Activated effector memory CD4-positive, alpha-beta T cell treated with Interleukin-2 at 50 U/mL for 16 hours (primary cell): ENCODE data around the gene SEMG1.

Experiments
- DNase-seq: peaks from one replicate; pipeline ENCODE4 v3.0.0-alpha.2; 2020

The SEMG1 gene, protein sequence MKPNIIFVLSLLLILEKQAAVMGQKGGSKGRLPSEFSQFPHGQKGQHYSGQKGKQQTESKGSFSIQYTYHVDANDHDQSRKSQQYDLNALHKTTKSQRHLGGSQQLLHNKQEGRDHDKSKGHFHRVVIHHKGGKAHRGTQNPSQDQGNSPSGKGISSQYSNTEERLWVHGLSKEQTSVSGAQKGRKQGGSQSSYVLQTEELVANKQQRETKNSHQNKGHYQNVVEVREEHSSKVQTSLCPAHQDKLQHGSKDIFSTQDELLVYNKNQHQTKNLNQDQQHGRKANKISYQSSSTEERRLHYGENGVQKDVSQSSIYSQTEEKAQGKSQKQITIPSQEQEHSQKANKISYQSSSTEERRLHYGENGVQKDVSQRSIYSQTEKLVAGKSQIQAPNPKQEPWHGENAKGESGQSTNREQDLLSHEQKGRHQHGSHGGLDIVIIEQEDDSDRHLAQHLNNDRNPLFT

DNA sequence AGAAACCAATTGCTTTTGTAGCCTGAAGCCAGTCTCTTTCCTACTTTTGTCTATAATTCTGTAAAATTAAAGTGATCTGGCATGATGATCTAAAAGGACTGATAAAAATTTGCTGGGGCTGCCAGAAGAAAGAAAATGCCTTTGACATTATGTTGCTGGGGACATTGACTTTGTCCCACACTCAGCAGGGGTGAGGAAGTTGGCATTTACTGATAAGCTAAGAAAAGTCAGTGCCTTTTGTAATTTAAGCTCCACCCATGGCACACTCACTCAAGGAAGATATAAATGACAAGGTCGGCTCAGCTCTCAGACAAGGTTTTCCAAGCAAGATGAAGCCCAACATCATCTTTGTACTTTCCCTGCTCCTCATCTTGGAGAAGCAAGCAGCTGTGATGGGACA lies at the start of gene SEMG1:
Gene SEMG1 (plus strand): TSS at position 309 of the 400 bp plus-strand sequence. CDS start 21 bp downstream, at position 330.
- DNase-seq: no peak

DNA sequence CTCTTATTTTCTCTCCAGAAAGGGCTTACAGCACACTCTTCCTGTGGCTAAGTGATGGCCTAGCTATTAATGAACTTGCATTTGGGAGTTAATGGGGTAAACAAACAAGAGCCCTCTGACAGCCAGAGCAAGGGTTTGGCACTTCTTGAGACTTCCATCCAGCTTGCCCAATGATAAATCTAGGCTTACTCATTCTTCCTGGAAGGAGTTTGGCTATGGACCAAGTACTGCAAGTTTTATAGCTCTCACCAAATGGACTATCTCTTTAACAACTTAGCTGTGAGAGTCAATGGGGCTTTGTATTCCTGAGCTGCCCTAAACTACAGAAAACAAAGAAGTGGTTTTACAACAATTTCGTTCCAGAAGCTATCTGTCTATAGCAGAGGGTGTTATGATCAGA lies 48.9 kb upstream of the SEMG1 start:
- DNase-seq: no peak

DNA sequence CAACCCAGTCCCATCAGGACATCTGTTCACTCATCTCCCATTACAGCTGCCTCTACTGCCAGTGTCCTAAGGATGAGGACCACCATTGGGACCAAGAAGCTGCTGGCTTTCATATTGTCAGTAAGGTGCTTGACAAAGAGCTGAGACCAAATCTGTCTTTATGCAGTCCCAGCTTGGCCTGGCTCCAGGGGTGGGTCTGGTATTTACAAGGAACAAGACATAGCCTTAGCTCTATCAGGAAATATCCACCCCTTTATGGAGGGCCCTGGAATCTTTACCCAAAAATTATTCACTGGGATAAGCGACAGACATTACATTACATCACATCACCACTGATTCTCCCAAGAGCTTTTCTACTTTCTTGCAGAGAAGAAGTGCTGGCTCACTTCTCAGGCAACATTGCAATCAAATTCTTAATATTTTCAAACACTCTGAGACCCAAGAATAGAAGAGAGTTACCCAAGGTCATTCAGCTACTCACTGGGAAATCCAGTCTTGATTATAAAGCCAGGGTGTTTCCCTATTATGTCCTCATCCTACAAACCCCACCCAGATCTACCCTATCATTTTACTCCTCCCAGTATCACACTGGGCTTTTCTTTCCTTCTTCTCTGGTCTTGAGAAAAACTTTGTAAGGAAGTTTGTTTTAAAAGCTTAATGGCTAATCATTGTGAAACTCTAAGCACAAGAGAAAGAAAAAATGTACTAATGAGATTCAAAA lies 43.6 kb upstream of the SEMG1 start:
- no peak for DNase-seq

DNA sequence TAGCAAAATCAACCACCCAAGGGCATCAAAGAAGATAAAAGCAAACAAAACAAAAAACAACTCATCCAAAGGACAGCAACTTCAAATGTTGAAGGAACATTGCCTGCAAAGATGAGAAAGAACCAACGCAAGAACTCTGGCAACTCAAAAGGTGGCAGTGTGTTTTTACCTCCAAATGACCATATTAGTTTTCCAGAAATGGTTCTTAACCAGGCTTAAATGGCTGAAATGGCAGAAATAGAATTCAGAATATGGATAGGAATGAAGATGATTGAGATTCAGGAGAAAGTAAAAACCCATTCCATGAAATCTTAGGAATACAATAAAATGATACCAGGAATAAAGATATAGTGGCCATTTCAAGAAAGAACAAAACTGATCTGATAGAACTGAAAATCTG lies 41.9 kb upstream of the SEMG1 start:
- no peak for DNase-seq

DNA sequence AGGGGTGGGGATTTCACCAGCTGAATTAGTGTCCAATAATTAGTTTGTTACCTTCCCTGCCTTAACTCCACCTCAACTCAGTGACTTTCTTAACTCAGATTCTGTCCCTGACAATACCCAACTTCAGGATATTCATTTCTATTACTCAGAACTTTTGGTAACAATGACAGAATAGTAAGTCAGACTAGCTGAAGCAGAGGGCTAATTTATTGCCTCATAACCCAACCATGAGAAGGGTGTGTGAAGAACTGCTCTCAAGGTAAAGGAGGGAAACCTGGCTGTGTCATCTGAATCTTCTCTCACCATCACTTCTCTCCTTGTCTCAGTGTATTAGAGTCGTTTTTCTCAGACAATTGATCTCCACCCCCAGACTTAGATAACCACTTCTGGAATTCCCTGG lies 33.3 kb upstream of the SEMG1 start:
- DNase-seq: no peak

DNA sequence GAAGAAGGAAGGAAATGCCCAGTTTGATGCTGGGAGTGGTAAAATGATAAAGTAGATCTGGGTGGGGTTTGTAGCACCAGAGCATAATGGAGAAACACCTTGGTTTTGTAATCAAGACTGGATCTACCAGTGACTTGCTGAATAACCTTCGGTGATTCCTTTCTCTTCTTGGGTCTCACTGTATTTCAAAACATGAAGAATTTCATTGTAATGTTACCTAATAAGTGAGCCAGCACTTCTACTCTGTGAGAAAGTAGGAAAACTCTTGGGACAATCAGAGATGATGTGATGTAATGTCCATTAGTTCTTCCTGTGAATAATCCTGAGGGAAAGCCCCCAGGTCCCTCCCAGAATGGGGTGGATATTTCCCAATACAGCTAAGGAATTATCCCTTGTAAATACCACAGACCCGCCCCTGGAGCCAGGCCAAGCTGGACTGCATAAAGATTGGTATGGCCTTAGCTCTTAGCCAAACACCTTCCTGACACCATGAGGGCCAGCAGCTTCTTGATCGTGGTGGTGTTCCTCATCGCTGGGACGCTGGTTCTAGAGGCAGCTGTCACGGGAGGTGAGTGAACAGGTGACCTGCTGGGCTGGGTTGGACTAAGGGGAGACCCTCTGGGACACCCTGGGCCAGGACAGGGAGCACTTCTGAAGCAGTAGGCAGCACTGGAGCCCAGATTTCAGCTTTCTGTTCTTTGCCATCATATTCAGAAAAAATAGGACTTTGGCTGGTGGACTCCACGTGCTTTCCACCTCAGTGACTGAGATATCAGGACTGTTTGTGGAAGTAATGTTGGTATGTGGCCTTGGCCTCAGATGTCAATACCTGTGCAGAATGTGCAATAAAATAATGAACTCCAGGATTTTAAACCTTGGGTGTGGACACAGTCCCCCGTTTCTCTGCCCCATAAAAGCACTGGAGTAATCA lies 32.1 kb upstream of the SEMG1 start, which contains the start of gene PI3:
Gene PI3 (plus strand): TSS at position 469 of the 931 bp plus-strand sequence. CDS start 21 bp downstream, at position 490.
- no peak for DNase-seq

DNA sequence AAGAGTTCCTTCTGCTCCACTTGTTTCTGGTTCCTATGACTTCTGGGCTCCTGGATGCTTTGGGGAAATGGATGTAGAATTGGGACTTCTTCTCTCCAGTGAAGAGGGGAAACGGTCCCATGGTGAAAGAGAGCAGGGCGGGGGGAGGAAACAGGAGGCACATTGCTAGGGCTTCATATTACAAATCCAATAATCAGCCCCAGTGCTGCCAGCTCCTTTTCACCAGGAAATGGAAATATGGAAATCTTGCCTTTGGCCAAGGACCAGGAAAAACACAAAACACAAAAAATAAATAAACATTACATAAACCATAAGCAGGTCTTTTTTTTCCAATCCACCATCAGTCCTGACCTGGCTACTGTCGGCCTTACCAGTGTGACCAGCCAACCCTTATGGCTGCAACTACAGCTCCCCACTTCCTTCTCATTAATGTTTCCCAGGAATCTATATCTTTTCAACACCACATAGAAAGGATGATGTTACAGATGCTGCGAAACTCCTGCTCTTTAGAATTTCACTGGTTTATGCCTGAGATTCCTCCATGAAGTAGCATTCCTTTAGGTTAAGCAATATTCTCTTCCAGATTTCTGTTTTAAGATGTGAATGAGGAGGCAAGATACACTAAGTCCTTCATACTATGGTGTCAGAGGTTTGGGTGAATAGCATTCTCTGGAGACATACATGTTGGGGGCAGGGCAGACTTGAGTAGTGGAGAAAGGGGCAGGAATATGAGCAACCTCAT lies 30.1 kb upstream of the SEMG1 start:
- no peak for DNase-seq

DNA sequence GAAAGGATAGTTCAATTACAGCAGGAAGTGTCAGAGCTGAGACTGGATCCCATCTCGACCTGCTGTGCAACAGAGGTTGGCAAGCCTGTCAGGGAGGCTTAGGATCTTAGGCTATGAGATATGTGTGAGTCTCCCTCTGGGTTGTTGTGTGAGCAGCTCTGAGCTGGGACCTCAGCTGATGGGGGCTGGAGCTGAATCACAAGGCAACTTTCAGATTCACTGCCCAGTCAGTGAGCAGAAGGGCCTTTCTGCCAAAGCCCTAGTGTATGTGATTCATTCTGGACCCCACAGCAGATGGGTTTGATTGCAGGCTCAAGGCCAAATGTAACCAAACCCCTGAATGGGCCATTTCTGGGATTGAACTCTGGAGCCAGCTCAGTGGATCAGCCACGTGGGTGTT lies 27.7 kb upstream of the SEMG1 start:
- no peak for DNase-seq

DNA sequence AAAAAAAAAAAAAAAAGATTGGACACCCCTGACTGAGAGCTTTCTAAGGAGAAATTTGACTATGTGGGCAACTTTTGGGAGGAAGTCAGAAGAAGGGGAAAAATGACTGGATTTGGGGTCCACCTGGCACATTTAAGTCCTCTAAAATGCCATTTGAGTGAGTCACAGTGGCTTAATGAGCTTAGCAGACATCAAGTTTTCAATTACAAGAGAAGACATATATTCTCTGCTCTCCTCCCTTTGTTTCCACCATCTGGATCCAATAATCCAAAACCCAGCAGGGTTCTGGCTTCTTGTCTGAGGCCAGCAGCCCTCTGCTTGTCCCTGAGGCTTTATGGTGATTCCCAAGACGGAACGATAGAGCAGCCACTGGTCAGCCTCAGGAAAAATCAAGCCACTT lies 25.2 kb upstream of the SEMG1 start:
- DNase-seq: no peak

DNA sequence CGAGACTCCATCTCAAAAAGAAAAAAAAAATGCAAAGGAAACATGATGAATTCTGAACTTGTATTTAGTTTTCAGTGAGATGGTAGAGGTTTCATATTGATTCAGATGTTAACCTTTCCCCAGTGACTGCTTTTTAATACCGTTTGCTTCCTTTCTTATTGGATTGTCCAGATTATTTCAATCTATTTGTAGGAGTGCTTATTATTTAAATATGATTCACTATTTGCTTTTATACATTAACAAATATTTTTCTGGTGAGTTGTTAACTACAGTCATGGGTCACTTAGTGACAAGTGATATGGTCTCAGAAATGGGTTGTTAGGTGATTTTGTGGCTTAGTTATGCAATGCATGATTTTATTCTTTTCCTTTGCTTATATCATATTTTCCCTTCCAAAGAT lies 23.7 kb upstream of the SEMG1 start:
- DNase-seq: no peak

DNA sequence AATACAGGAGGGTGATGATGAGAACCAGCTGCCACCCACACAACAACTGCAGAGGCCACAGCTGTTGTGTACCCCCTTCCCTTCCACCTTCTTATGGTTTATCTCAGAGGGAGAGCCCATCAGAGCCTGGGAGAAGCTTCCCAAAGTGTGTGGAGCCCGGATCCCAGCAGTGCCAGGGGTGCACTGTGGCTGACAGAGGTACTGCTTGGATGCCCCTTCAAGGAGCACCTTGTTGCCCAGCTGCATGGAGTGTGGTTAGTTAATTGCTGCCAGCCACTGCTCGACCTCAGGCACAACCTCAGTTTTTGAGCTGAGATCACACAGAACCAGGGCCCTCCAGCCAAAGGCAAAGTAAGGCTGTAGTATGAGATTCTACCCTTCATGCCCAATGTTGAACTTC lies 19.1 kb upstream of the SEMG1 start:
- DNase-seq: no peak

DNA sequence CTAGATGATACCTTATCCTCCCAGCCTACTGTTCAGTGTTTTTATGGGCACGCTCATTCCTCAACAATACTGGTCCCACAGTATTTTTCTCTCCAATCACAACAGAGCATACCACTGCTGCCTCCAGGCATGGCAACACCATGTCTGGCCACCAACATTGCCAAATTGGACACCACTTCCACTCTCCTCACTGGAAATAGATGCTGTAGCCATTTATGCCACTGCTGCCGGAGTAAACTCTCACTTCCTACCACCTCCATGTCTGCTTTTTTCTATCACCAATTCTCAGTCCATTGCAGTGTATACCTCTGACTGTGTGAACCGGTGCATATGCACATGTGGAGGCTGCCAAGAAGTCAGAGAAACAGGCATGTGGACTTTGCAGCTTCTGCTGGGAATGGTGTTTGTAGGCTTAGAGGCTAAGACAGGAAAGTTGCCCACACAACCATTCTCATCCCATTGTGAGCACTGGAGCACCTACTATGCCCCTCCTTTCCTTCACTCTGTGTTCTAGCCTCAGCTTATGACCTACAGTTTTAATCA lies 17.7 kb upstream of the SEMG1 start:
- DNase-seq: no peak

DNA sequence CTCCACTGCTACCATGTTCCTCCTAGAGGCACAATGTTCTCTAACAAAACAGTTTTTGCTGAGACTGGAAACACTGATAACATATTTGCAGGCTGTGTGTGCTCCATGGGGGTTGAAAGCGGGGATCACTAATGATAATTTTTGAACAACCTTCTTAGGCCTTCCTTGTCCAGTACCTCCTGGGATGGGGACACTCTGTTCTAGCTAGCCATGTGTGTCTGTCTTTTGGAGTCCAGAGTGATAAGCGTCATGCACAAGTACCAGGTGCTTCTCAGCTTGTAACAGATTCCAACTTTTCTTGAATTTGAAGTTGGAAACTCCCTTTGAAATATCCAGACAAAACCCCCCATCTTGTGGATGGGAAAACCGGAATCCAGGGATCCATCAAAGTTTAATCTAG lies 17.0 kb upstream of the SEMG1 start:
- DNase-seq: no peak

DNA sequence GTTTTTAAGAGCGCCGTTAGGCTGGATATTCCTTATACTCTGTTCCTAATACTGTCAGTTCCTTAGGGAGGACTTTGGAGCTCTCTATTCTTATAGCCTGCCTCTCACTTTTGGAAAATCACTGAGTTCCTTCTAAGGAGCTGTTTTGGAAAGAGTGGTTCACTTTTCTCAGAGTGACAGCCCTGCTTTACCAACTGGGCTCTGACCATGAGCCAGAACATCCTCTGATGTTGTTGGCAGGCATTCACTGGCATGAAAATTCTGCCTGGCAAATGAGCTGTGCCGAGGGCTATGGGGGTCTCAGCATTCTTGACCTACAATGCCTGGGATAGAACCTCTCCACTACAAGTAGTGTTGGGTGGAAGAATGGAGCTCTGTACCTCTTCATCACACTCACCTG lies 14.9 kb upstream of the SEMG1 start:
- no peak for DNase-seq

DNA sequence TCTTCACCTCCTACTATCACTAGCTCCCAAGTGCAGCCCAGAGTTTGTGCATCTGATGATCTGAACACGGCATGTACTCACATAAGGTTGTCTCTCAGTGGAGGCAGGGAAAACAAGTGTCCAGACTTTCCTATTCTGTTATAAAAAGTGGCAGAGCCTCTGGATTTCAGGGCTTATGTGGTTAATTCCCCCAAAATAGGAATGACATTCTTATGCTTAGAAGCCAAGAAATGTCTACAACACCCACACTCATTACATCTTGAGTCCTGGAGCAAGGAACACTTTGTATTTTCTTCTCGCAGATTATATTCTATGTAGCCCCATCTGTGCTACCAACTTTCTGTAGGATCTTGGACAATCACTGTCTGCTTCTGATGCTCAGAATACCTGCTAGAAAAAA lies 13.5 kb upstream of the SEMG1 start:
- no peak for DNase-seq

DNA sequence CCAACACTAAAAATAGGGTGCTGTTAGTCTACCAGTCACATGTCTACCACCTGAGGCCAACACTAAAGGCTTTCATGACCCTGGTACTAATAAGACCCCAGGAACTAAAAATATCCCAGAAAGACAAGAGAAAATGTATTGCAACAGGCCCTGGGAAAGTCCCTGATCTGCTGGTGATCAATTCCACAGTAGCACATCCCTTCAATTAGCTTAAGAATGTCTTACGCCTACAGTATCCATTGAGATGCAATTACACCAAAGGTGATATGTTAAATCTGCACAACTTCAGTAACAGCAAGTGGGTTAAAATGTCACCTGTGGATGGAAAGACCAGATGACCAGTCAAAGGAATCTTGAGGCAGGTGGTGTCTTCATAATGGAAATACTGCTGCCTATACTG lies 3.1 kb downstream of the SEMG1 start:
- no peak for DNase-seq

DNA sequence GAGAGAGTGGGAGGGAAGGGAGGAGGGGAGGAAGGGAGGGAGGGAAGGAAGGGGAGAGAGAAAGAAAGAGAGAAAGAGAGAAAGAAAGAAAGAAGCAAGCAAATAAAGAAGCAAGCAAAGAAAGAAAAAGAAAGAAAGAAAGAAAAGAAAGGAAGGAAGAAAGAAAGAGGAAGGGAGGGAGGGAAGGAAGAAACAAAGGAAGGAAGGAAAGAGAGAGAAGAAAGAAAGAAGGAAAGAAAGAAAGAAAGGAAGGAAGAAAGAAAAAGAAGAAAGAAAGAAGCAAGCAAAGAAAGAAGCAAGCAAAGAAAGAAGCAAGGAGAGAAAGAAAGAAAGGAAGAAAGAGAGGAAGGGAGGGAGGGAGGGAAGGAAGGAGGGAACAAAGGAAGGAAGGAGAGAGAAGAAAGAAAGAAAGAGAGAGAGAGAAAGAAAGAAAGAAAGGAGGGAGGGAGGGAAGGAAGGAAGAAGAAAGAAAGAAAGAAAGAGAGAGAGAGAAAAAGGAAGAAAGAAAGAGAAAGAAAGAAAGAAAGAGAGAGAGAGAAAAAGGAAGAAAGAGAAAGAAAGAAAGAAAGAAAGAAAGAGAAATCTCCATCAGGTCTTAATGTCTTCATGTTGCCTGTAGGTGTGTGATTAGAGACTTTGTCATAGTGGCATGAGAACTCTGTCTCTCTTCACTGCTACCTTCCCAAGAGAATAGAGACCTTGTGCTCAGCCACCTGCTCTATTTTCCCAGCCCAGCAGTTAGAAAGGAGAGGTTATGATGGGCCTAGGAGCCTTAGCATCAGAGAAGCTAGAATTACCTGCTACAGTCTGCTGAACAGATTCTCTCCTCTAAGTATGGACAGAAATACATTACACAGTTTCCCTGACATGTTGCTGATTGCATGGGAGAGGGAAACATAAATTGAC lies 5.0 kb downstream of the SEMG1 start:
- DNase-seq: no peak

DNA sequence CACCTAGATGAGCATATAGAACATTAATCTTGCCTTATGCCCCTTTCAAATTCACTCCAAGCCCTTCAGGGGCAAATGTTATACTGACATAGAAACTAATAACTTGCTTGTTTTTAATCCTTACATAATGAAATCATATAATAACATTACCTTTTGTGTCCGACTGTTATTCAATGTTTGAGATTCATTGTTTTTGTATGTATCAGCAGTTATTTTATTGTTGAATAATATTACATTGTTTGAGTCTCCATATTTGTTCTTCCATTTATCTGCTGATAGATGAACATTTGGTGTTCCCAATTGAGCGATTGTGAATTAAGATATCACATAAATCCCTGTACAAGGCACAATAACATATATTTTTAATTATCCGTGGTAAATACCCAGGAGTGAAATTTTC lies 6.0 kb downstream of the SEMG1 start:
- no peak for DNase-seq

DNA sequence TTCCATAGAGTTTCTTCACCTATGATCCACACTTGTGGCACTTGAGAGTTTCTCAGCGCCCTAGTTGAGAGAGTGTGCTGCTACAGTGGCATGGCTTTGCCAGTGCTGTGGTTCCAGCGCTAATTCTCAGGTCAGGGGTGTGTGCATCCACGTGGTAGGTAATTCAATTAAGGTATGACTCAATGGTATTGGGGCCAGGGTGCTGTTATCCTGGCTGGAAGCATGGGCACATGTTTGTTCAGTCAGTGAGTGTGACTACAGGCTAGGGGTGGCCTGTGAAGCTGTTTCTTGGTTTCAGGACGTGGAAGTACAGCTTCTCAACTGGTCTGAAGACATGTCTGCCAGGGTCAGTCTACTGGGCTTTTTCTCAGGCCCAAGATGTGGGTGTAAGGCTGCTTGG lies 11.3 kb downstream of the SEMG1 start:
- no peak for DNase-seq

DNA sequence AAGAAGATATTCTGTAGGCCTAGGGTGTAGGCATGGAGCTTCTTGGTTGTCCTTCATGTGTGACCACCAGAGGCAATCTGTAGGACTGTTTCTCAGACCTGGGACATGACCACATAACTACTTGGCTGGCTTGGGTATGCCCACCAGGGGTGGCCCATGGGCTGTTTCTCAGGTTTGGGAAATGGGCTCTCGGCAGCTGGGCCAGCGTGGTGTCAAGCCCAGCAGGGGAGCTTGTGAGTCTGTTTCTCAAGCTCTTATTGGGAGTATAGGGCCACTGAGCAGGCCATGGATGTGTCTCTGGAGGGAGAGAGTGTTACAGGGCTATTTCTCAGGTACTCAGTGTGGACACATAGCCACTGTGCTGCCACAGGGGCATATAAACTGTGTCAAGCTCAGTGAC lies 11.8 kb downstream of the SEMG1 start:
- DNase-seq: no peak

DNA sequence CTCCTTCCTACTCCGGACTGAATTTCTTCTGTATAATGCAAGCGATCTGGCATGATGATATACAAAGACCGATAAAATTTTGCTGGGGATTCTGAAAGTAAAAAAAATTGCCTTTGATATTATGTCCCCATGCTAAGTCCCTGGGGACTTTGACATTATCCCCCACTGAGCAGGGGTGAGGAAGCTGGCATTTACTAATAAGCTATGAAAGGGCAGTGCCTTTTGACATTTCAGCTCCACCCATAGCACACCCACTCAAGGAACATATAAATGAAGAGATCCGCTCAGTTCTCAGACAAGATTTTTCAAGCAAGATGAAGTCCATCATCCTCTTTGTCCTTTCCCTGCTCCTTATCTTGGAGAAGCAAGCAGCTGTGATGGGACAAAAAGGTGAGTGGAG lies 14.2 kb downstream of the SEMG1 start, which contains the start of gene SEMG2:
Gene SEMG2 (plus strand): TSS at position 298 of the 400 bp plus-strand sequence. CDS start 17 bp downstream, at position 315.
- no peak for DNase-seq
